AG08395 (cell line): ENCODE measurements around the gene DRAM2.

Experiments
- DNase-seq: peaks from one replicate; pipeline ENCODE4 v3.0.0; 2012; ENCODE audit warnings: mixed read lengths, low spot score

DRAM2 gene

GRCh38 chr1:111139956-111140679 lies at the start of gene DRAM2, which contains the start of gene CEPT1:
DRAM2 (minus strand) TSS chr1:111140093; CDS start chr1:111131554, 8,539 bp downstream.
CEPT1 (plus strand) TSS chr1:111140223; CDS start chr1:111147715, 7,492 bp downstream.
- DNase-seq, result peak; percentile 93

- no peak for DNase-seq
Measured at GRCh38 chr1:111184663-111185062, 44.8 kb upstream of the DRAM2 start.

GRCh38 chr1:111183308-111184069 lies 43.6 kb upstream of the DRAM2 start:
- no peak for DNase-seq

- DNase-seq, result no peak
Measured at GRCh38 chr1:111182052-111182451, 42.2 kb upstream of the DRAM2 start.

GRCh38 chr1:111179968-111180533 lies 40.2 kb upstream of the DRAM2 start:
- DNase-seq, result no peak

GRCh38 chr1:111176678-111177077 lies 36.8 kb upstream of the DRAM2 start:
- no peak for DNase-seq

- no peak for DNase-seq
Measured at GRCh38 chr1:111175349-111175748, 35.5 kb upstream of the DRAM2 start.

- no peak for DNase-seq
Measured at GRCh38 chr1:111174070-111174469, 34.2 kb upstream of the DRAM2 start.

GRCh38 chr1:111172463-111172862 lies 32.6 kb upstream of the DRAM2 start:
- no peak for DNase-seq

- DNase-seq, result no peak
Measured at GRCh38 chr1:111164151-111164550, 24.3 kb upstream of the DRAM2 start.

- no peak for DNase-seq
Measured at GRCh38 chr1:111163363-111163762, 23.5 kb upstream of the DRAM2 start.

- no peak for DNase-seq
Measured at GRCh38 chr1:111162488-111162880, 22.6 kb upstream of the DRAM2 start.

- DNase-seq, result no peak
Measured at GRCh38 chr1:111161843-111162487, 22.1 kb upstream of the DRAM2 start.

- DNase-seq, result no peak
Measured at GRCh38 chr1:111157431-111157830, 17.5 kb upstream of the DRAM2 start.

- no peak for DNase-seq
Measured at GRCh38 chr1:111154021-111154999, 14.4 kb upstream of the DRAM2 start.

GRCh38 chr1:111151838-111152237 lies 11.9 kb upstream of the DRAM2 start:
- no peak for DNase-seq

- no peak for DNase-seq
Measured at GRCh38 chr1:111148376-111148881, 8.5 kb upstream of the DRAM2 start.

GRCh38 chr1:111147948-111148347 lies 8.1 kb upstream of the DRAM2 start:
- no peak for DNase-seq

GRCh38 chr1:111145963-111146768 lies 6.3 kb upstream of the DRAM2 start:
- DNase-seq, result no peak

GRCh38 chr1:111145542-111145941 lies 5.6 kb upstream of the DRAM2 start:
- DNase-seq, result no peak
